Hematopoietic multipotent progenitor cell treated with erythropoietin and hydrocortisone succinate and interleukin-3 and kit ligand, for 4 days (in vitro differentiated cells): ENCODE results near the gene TMEM45B.
"Not testable (repeated sequence)": the region's sequence is repeated elsewhere in the genome, so short reads cannot be mapped to it uniquely, and the experiment has no call there.

Experiments
- DNase-seq: peaks from one replicate; pipeline ENCODE4 v3.0.0-alpha.2; 2015

Gene TMEM45B

DNA sequence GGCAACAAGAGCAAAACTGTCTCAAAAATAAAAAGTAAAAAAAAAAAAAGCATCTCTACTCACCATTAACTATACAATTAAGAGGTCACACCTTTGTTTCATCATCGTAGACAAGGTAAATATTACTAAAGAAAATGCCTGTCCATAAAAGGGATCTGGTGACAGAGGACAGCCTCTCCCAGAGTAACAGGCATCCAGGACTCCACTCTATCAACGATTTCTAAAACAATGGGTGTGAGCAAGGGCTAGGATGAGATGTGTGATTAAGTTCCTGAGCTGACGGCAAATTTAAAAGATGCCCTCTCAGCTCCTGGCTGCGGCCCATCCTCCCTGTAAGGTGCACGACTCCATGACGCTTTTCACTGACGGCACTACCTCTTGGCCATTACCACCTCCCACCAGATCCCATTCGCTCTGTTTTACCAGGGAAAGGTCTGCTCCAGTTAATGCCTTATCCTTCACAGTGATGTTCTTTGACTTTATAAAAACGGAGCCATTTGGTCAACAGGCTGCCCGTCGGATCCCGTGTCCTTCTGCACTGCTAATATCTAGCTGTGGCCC is 2.3 kb upstream of the TMEM45B start:
- DNase-seq = no peak

DNA sequence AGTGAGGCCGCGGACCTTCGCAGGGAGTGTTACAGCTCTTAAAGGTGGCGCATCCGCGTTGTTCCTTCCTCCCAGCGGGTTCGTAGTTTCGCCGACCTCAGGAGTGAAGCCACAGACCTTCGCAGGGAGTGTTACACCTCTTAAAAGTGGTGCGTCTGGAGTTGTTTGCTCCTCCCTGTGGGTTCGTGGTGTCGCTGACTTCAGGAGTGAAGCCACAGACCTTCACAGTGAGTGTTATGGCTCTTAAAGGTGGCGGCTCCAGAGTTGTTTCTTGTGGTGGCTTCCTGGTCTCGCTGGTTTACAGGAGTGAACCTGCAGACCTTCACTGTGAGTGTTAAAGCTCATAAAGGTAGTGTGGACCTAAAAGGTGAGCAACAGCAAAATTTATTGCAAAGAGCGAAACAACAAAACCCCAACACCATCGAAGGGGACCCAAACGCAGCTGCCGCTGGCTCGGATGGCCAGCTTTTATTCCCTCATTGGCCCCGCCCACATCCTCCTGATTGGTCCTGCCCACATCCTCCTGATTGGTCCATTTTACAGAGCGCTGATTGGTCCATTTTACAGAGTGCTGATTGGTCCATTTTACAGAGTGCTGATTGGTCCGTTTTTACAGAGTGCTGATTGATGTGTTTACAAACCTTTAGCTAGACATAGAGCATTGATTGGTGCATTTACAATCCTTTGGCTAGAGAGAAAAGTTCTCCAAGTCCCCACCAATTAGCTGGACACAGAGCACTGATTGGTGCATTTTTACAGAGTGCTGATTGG is 1.2 kb upstream of the TMEM45B start:
- DNase-seq = peak; percentile 25

DNA sequence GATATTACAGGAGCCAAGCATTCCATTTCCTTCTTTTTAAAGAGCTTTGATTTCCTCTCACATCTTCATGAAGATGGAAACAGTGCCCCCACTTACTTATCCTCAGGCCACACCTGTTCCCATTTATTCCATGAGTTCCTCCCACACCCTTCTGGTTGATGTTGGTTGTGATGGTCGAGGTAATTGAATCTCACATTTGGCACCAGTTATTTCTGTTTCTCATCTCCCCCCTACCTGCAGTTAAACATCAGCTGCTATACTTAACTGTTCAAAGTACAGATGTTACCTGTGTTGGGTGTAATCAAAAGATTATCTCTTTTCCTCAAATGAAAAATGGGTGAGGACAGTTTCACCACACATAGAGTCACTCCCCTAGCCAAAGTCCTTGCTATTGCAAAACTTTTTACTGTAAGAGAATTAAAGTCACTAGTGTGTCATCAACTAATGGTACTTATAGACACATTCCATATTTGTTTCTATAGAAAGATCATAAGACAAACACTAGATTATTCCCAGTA is 1.9 kb downstream of the TMEM45B start:
- no peak for DNase-seq

DNA sequence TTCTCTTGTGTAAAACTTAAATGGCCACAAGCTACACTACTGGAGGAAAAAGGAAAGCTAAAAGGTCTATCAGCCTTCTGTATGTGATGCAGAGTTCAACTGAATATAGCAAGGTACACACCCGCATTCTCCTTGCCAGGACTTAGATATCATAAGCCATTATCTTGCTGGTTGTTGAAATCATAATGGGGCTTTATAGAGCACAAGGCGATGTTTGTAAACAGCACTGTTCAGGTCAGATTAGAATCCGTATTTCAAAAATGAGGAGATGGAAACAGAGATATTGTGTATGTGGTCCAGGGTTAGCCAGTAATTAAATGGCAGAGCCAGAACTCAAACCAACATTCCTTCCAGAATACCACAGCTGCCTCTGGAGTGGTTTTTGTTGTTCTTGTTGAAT is 2.6 kb downstream of the TMEM45B start:
- DNase-seq = not testable (repeated sequence)

DNA sequence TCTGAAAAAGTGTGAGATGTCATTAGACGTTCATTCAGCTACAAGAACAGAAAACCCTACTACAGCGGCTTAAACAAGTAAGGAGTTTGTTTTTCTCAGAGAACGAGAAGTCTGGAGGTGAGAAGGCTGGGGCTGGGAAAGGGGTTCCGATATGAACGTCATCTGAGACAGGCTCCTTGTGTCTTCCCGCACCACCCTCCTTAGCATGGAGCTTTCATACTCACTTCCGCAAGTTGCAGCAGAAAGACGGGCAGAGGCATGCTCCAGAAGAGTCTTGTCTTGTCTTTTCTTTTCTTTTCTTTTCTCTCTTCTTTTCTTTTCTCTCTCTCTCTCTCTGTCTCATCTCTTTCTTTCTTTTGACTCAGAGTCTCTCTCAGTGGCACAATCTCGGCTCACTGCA is 3.6 kb downstream of the TMEM45B start:
- no peak for DNase-seq

DNA sequence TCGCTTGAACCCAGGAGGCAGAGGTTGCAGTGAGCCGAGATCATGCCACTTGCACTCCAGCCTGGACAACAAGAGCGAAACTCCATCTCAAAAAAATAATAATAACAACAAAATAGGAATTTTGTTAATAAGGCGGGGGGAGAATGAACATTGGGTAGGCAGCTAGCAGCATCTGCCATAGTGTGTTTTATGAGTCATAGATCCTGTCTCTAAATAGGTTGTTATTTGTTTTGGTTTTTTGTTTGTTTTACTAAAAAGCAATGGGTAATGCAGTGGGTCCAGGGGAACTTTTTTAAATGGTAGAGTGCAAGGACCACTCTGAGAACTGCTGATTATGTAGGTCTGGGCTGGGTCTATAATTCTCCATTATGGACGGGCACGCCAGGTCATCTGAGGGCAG is 4.6 kb downstream of the TMEM45B start:
- not testable (repeated sequence) for DNase-seq

DNA sequence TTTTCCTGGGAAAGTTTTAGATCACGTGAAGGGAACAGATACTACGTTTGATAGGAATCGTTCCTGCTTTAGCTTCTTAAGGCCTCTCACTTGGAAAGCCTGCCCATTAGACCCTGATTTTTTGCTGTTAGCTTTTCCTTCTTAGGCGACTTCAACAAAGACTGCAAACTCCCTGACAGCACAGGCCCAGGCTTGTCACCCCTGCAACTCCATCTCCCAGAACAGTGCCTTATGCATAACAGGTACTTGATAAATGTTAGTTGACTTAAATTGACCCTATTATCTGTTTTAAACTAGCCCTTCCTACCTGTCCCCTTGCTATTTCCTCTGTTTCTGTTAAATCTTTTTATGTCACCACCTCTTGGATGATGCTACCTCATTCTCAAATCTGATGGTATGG is 7.6 kb downstream of the TMEM45B start:
- DNase-seq = not testable (repeated sequence)

DNA sequence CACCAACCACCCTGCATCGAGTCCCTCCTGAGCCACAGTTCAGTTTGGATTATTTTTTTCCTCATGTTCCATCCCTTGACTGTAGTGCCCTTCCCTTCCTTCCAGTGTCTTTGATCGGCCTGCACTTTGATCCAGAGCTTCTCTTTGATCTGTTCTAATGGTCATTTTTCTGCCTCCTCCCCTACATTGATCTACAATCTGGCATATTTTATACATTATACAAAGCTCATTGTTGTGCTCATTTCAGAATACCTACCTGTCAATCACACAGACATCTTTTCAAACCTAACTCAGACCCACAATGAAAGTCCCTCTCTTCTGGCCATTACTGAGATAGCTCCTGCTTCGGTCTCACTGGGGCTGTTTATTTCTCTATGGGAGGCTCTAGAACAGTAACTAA is 8.2 kb downstream of the TMEM45B start:
- not testable (repeated sequence) for DNase-seq

DNA sequence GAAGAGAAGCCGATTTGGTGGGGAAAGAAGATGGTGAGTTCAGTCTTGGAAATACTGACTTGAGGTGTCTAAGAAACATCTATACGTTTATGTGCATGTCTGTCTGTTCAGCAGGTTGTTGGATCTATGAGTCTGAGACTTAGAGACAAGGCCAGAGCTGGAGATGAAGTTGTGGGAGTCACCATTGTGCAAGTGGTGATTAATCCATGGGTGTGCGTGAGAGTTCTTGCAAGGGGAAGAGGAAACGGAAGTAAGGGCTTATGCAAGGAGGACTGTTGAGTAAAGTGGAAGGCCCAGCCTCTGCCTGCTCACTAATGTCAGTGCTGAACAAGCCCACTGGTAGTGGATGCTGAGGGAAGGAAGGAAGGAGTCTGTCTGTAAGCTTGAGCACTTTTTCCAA is 9.7 kb downstream of the TMEM45B start:
- peak; percentile 69 for DNase-seq

DNA sequence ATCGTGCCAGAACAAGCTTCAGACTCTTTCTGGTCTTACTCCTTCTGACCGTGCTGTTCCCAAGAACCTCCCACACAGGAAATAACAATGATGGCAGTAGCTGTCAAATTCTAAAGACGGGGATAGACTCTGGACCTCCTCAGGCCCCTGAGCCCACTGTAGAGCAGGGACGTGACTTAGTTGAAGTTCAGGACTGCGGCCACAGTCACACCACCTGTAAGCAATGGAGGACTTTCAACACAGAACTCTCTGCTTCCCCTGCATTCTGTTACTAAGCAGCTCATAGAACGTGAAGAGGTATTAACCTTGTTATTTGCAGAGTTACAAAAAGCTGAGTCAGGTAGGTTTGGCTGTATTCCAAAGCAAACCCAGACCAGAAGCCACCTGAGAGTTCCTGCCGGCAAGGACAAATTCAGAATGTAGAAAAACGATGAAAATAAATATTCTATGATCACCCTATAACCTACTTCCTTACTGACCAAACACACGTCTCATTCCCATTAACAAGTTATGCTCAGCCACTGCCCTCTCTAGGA is 12.7 kb downstream of the TMEM45B start:
- peak; percentile 24 for DNase-seq

DNA sequence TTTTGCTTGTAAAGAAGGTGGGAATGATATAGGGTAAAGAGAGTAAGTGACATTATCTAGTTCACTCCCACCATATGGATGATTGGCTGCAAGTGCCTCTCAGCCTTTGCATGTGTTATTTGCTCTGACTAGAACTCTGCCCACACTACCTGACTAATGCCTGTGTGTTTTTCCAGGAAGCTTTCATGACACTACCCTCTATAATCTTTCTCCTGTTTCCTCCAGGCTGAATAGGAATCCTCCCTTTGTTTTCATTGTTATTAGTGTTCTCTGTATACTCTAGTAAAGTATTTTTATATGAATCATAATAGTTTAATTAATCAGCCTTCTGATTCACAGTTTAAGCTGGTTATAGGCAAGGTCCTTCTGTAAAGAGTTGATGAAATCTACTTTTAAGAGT is 13.8 kb downstream of the TMEM45B start:
- DNase-seq = not testable (repeated sequence)

DNA sequence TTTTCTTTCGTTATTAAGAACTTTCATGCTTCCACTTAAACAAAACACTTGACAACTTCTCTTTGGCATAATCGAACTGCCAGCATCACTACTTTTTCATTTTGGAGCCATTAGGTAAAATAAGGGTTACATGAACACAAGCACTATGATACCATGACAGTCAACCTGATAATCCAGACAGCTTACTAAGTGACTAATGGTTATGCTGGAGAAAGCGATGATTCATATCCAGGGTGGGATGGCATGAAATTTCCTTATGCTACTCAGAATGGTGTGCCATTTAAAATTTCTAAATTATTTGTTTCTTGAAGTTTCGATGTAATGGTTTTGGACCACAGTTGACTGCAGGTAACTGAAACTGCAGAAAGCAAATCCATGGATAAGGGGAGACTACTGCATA is 15.6 kb downstream of the TMEM45B start:
- not testable (repeated sequence) for DNase-seq

DNA sequence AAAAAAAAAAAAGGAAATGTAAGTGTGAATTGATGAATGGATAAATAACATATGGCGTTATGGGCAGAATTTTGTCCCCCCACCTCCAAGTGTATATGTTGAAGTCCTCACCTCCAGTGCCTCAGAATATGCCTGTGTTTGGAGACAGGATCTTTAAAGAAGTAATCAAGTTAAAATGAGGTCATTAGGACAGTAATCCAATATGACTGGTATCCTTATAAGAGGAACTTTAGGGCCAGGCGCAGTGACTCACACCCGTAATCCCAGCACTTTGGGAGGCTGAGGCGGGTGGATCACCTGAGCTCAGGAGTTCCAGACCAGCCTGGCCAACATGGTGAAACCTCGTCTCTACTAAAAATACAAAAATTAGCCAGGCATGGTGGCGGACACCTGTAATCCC is 17.6 kb downstream of the TMEM45B start:
- DNase-seq = not testable (repeated sequence)

DNA sequence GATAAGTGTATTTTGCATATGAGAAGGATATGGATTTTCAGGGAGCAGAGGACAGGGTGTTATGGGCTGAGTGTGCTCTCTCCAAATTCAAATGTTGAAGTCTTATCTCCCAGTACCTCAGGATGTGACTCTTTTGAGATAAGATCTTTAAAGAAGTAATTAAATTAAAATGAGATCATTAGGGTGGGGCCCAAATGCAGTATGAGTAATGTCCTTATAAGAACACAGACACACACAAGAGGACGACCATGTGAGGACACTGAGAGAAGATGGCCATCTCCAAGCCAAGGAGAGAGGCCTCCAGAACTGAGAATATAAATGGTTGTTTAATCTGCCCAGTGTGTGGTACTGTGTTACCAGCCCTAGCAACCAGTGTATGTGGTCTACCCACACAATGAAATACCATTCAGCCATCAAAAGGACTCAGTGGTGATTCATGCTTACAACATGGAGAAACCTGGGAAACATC is 20.8 kb downstream of the TMEM45B start:
- not testable (repeated sequence) for DNase-seq

DNA sequence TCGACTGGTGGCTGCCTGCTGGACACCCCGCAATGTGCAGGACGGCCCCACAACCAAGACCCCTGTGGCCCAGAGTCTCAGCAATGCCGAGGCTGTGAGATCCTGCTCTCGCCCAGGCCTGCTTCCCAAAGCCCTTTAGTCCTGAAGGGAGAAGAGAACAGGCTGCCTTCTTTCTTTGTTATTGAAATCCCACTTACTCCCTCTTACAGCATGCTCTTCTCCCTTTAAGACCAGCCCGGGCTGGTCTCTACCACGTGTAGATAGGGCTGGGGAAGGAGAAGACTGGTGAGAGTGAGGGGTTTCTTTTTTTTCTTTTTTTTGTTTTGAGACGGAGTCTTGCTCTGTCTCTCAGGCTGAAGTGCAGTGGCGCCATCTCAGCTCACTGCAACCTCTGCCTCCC is 21.3 kb downstream of the TMEM45B start:
- DNase-seq = no peak

DNA sequence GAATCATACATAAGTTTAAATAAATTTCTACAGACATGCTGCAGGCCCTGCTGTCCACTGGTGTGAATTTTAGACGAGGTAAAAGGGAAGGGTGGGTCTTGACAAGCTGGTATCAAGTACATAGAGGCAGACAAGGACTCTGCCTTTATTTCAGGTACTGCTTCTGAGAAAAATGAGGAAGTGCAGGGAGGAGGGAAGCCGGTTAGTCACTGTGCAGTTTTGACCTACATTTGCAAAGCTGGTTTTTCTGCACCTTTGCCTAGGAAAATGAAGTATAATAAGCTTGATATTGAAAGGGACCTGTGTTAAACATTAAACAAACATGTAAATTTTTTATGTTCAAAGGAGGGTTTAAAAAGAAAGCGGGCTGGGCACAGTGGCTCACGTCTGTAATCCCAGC is 24.6 kb downstream of the TMEM45B start:
- peak; percentile 33 for DNase-seq

DNA sequence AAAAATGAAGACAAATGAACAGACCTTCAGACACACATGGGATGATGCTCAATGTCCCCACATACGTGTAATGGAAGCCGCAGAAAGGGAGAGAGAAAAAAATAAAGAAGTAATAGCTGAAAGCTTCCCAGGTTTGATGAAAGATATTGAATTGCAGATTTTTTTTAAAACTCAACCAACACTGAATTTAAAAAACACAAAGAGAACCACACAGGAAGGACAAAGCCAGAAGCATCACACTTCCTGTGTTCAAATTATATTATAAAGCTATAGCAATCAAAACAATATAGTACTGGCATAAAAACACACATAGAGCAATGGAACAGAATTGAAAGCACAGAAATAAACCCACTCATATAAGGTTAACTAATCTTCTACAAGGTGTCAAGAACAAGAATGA is 26.5 kb downstream of the TMEM45B start:
- DNase-seq = no peak

DNA sequence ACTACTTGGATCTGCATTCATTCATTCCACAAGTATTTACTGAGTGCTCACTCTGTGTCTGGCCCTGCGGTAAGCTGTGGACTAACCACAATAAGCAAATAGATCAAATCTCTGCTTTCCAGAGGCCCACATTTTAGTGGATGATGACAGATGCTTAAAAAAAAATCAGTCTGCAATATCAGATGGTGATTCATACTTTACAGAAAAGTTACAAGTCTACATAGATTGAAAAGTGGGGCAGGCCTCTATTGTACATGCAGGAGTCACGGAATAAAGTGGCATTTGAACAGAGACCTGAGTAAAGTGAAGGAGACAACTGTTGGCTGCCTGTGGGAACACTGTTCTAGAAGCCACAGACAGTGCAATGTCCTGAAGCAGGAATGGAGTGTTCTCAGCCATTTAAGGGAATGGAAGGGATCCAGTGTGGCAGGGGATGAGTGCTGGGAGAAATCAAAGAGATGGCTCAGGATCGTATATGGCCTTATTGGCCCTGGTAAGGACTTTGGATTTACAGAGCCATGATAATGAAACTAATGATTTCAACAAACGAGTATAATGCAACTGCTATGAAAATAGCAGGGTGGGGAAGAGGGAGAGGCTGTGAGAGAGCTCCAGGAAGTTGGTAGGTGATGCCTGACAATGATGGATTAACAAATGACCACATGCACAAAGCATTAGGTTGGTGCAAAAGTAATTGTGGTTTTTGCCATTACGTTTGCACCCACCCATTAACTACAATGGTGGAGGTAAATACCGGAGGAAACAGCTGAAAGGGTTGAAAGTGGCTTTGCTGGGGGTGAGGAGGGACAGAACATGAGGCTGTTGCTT is 31.1 kb downstream of the TMEM45B start:
- DNase-seq = peak; percentile 76

DNA sequence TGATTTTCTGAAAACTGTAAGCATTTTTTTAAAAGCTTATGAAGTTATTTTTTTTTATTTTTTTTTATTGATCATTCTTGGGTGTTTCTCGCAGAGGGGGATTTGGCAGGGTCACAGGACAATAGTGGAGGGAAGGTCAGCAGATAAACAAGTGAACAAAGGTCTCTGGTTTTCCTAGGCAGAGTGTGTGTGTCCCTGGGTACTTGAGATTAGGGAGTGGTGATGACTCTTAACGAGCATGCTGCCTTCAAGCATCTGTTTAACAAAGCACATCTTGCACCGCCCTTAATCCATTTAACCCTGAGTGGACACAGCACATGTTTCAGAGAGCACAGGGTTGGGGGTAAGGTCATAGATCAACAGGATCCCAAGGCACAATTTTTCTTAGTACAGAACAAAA is 31.7 kb downstream of the TMEM45B start:
- DNase-seq = not testable (repeated sequence)

DNA sequence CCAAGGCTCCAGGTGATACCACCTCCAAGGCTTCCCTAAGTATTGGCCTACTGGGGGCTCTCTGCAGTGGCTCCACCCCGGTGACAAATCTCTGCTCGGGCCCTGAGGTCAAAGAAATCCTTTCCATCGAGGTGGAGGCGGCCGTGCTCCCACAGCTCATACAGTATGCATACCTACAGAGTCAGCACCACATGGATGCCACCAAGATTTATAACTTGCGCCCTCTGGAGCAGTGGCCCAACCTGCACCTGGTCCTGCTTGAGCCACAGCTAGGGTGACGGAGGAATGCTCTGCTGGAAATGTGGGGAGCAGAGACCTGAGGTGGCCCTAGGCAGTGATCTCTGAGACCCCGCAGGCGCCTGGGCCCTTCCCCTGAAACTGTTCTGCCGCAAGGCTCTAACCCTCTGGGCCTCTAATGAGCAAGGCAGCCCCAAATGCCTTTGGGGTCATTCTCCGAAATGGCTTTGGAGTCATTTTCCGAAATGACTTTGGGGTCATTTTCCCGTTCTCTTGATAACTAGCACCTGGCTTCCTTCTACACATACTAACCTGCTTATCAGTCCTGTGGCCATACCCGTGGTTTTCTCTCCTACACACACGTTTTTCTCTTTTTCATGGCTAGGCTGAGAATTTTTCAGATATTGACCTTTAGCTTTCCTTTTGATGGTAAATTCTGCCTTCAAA is 33.9 kb downstream of the TMEM45B start:
- DNase-seq = no peak

DNA sequence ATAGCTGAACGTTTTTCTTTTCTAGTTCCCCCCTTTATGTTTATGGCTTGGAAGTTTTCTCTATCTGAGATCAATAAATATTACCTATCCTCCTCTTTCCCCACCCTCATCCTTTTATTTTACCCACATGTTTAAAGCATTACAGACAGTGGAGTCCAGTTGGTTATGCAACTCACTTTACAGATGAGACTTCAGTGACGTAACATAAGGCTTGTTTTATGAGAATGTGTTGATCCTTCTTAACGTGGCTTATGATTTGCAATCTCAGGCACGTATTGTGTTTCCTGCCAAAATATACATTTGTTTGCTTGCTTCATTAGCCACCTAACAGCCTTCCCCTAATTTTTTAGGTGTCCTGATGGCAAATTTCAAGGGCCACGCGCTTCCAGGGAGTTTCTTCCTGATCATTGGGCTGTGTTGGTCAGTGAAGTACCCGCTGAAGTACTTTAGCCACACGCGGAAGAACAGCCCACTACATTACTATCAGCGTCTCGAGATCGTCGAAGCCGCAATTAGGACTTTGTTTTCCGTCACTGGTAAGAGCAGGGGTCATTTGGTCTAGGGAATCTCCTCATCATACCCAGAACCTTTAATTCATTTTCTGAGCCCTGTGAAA is 36.6 kb downstream of the TMEM45B start:
- DNase-seq = no peak
